CD4-positive, alpha-beta T cell treated with Interleukin-6 at 100 ng/mL for 8 hours (primary cell): ENCODE results near the gene DTX1.

Experiments
- DNase-seq: peaks from one replicate; pipeline ENCODE4 v3.0.0-alpha.2; 2020; ENCODE audit warnings: mixed read lengths, low spot score

DTX1 gene

GRCh38 chr12:113055594-113056380 is 743 bp upstream of the DTX1 start:
- DNase-seq = no peak

- no peak for DNase-seq
Measured at GRCh38 chr12:113056381-113056630, 224 bp upstream of the DTX1 start.

GRCh38 chr12:113057565-113058485 is 1.3 kb downstream of the DTX1 start:
- DNase-seq = no peak

- no peak for DNase-seq
Measured at GRCh38 chr12:113058553-113058952, 2.0 kb downstream of the DTX1 start.

GRCh38 chr12:113059071-113059595 is 2.6 kb downstream of the DTX1 start:
- no peak for DNase-seq

GRCh38 chr12:113060336-113060960 is 3.9 kb downstream of the DTX1 start:
- DNase-seq = no peak

GRCh38 chr12:113061061-113061694 is 4.6 kb downstream of the DTX1 start:
- DNase-seq = no peak

GRCh38 chr12:113062502-113063395 is 6.2 kb downstream of the DTX1 start:
- DNase-seq = no peak

- DNase-seq = no peak
Measured at GRCh38 chr12:113063396-113064350, 7.1 kb downstream of the DTX1 start.

- DNase-seq = no peak
Measured at GRCh38 chr12:113064395-113065125, 8.0 kb downstream of the DTX1 start.

- DNase-seq = no peak
Measured at GRCh38 chr12:113065126-113066007, 8.8 kb downstream of the DTX1 start.

GRCh38 chr12:113066813-113067400 is 10.4 kb downstream of the DTX1 start:
- DNase-seq = no peak

- DNase-seq = no peak
Measured at GRCh38 chr12:113067987-113068935, 11.7 kb downstream of the DTX1 start.

- no peak for DNase-seq
Measured at GRCh38 chr12:113069149-113069548, 12.6 kb downstream of the DTX1 start.

- no peak for DNase-seq
Measured at GRCh38 chr12:113069751-113070116, 13.2 kb downstream of the DTX1 start.

- no peak for DNase-seq
Measured at GRCh38 chr12:113070117-113070906, 13.8 kb downstream of the DTX1 start.
